Neuron (in vitro differentiated cells): ENCODE results near the gene FCSK.

Source experiments
- H2AFZ ChIP-seq: one replicate; pipeline ENCODE4 v1.6.1; 2013; ENCODE audit warnings: low read depth, mild to moderate bottlenecking, inconsistent platforms, low read length, moderate library complexity
- H3K27me3 ChIP-seq: one replicate; pipeline ENCODE4 v1.6.1; 2013; ENCODE audit warnings: low read length; ENCODE audit not compliant: insufficient read depth
- H3K36me3 ChIP-seq: one replicate; pipeline ENCODE4 v1.6.1; 2013; ENCODE audit warnings: low read length; ENCODE audit not compliant: insufficient read depth
- H3K4me1 ChIP-seq: one replicate; pipeline ENCODE4 v1.6.1; 2013; ENCODE audit warnings: low read length; ENCODE audit not compliant: insufficient read depth
- H3K4me3 ChIP-seq: 2 replicates; pipeline ENCODE4 v1.5.1; 2013; ENCODE audit warnings: mild to moderate bottlenecking, low read length, moderate library complexity
- H3K9me3 ChIP-seq: one replicate; pipeline ENCODE4 v1.6.1; 2013; ENCODE audit warnings: low read length

Gene FCSK

DNA sequence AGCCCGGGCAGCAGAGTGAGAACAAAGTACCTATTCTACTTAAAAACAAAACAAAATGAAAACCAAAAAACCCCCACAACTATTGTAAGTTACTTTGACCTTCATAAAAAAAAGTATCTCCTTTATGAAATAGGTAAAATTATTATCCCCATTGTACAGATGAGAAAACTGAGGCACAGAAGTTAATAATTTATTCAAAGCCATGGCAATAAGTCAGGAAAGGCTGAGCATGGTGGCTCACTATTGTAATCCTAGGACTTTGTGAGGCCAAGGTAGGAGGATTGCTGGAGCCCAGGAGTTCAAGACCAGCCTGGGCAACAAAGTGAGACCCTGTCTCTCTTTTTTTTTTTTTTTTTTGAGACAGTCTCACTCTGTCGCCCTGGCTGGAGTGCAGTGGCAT lies 30.5 kb downstream of the FCSK start:
- no peaks in the 10 kb centered on the region for H3K4me1 ChIP-seq

DNA sequence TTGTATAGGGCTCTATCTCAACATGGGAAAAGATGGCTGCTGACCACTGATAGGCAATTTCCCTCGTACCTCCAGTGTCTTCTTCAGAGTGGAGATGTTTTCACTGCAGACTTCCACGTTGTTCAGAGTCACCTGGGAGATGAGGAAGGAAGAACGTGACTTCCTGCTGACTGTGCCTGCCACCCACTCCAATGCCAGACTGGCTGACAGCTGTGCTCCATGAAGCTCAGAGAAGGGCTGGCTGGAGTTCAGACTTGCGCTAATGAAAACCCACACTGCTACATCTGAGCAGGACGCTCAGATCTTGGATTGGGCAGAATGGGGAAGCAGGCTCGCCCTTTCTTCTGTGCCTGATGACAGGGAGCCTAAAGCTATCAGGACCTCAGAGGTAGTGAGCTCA lies 35.9 kb downstream of the FCSK start:
- Histone ChIP-seq H3K9me3 (no peaks in the 10 kb centered on the region), H2AFZ (no peak overlapping the region), H3K36me3 (peaks cover 32% of the 10 kb centered on the region), H3K4me3 (no peak overlapping the region), H3K27me3 (no peaks in the 10 kb centered on the region), H3K4me1 (no peaks in the 10 kb centered on the region)

More for the DNA sequence above, 30.5 kb downstream of the FCSK start:
- H3K36me3 ChIP-seq = peaks cover 45% of the 10 kb centered on the region
- no peak overlapping the region for H2AFZ ChIP-seq
- H3K27me3 ChIP-seq = no peaks in the 10 kb centered on the region
- no peak overlapping the region for H3K4me3 ChIP-seq
- H3K9me3 ChIP-seq = no peaks in the 10 kb centered on the region

DNA sequence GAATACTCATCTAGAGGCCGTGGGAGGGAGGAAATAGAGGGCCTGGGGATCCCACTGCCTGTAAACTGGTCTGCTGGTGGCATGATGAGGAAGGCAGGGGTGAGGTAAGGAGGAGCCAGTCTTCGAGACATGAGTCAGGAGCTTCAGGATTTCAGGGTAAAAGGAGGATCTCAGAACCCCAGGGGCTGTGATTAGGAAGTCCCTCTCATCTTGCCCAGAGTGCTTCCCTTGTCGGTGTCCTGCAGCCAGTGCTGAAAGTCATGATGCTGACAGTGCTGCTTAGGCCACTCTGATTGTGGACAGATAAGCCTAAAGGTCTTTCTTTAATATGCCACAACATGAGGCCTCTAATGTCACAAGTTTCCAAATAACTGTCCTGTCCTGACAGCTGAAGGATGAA lies 39.4 kb downstream of the FCSK start:
- H3K27me3 ChIP-seq = no peaks in the 10 kb centered on the region
- H3K9me3 ChIP-seq = no peaks in the 10 kb centered on the region
- H2AFZ ChIP-seq = no peak overlapping the region
- H3K36me3 ChIP-seq = peaks cover 55% of the 10 kb centered on the region
- no peaks in the 10 kb centered on the region for H3K4me1 ChIP-seq
- H3K4me3 ChIP-seq = no peak overlapping the region

DNA sequence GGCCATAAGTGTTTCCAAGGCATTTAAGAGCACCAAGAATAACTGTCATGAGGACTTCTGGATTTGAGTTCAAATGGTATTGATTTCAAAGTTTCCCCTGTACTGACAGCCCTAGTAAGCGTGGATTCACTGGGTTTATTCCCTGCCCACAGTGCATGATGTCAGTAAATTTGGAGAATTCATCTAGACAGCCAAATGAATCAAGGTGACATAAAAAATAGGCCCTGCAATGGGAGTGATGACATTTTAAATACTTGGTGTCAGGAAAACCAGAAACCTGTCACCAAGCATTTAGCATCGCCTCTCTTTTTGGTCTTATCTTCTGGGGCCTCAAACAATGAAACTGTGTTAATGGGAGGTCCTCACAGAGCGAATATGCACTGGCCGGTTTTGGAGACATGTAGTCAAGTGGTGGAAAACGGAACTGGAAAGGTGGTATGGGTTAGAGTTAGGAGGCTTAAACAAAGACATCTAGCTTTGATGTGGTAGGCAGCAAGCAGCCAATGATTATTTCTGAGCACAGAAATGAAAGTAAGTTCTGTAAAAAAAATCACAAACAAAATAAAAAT lies 39.9 kb downstream of the FCSK start:
- H2AFZ ChIP-seq = no peak overlapping the region
- H3K36me3 ChIP-seq = peaks cover 58% of the 10 kb centered on the region
- H3K4me3 ChIP-seq = no peak overlapping the region
- no peaks in the 10 kb centered on the region for H3K4me1 ChIP-seq
- no peaks in the 10 kb centered on the region for H3K9me3 ChIP-seq
- H3K27me3 ChIP-seq = no peaks in the 10 kb centered on the region

DNA sequence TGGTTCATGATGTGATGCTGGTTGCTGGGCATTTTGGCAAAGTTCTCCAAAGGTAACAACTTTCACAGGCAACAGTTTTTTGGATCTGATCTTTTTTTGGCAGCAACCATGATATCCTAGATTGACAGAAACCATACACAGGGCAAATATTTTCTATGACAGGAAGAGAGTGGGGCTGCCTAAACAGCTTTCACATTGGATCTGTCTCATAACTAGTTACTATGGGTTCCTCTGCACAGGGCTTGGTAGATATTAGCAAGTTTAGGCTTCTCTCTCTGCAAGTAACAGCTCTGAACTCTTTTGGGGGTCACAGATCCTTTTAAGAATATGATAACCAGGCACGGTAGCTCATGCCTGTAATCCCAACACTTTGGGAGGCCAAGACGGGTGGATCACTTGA lies 40.4 kb downstream of the FCSK start:
- Histone ChIP-seq H3K9me3 (no peaks in the 10 kb centered on the region), H3K4me1 (no peaks in the 10 kb centered on the region), H2AFZ (no peak overlapping the region), H3K36me3 (peaks cover 61% of the 10 kb centered on the region), H3K27me3 (no peaks in the 10 kb centered on the region), H3K4me3 (no peak overlapping the region)

DNA sequence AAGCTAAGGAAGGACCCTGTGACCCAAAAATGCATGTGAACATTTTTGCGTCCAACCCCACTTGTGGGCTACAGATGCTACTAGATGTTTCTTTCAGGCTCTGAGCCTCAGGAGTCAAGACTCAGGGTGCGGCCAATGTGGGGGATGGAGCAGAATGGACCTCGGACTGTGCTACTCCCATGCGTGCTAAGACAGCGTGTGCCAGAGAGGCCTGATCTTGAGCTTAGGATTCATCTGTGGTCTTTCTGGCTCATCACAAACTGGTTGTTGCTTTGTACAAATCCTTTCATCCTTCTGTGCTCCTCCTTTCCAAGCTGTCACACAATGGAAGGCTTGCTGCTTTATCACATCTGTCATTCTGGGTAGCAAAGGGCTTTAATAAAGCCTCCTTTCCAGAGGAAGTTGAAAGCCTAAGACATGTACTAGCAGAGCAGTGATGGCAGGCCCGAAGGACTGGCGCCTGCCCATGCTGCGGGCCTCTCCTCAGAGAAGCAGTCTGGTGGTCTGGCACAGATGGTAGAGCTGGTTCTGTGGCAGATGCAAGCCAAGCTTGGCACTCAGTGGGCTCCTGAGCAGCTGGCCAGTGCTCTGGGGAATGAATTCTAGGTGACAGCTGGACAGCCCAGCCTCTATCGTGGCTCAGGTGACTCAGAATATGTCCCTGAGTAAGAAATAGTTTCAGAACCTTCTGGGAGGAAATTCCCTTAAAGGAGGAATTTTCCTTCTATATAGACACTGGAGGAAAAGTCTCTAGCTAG lies 41.2 kb downstream of the FCSK start:
- Histone ChIP-seq H3K27me3 (no peaks in the 10 kb centered on the region), H3K4me3 (no peak overlapping the region), H3K4me1 (no peaks in the 10 kb centered on the region), H2AFZ (no peak overlapping the region), H3K36me3 (peaks cover 54% of the 10 kb centered on the region), H3K9me3 (no peaks in the 10 kb centered on the region)

DNA sequence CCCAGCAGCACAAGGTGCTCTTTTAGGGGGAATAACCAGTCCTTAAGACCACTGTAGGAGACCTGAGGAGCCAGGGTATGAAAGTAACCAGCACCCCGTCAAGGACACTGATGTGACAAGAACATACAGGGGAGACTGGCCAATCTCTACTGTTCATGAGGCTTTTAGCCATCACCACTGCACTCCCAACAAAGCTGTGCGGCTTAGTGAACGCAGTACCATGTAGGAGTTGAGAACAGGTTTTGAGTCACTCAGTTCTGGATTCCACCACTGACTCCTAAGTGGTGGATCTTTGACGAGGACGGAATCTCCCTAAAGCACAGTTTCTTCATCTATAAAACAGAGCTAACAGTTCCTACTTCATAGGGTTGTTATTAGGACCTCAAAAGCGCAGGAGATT lies 42.1 kb downstream of the FCSK start:
- no peaks in the 10 kb centered on the region for H3K9me3 ChIP-seq
- no peaks in the 10 kb centered on the region for H3K4me1 ChIP-seq
- H3K27me3 ChIP-seq = no peaks in the 10 kb centered on the region
- H2AFZ ChIP-seq = no peak overlapping the region
- peaks cover 60% of the 10 kb centered on the region for H3K36me3 ChIP-seq
- no peak overlapping the region for H3K4me3 ChIP-seq

DNA sequence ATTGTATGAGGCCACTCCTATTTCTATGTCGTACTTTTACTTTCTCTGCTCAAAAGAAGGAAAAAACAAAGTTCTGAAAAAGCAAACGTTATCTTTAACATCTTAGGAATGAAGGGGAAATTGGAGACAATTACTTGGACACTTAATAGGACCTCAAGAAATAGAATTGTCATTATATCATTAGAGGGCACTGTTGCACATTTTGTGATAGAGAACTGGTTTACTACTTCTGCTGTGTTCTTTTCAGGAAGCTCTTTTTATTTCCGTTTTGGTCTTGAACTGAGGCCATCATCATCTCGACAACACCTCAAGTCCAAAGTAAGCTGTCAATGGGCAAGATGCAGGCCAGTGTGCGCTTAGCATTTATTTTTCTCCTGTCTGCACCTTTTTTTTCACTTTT lies 54.4 kb downstream of the FCSK start:
- peaks cover 56% of the 10 kb centered on the region for H3K36me3 ChIP-seq
- no peaks in the 10 kb centered on the region for H3K4me1 ChIP-seq
- H2AFZ ChIP-seq = no peak overlapping the region
- no peaks in the 10 kb centered on the region for H3K27me3 ChIP-seq
- no peak overlapping the region for H3K4me3 ChIP-seq
- H3K9me3 ChIP-seq = no peaks in the 10 kb centered on the region

DNA sequence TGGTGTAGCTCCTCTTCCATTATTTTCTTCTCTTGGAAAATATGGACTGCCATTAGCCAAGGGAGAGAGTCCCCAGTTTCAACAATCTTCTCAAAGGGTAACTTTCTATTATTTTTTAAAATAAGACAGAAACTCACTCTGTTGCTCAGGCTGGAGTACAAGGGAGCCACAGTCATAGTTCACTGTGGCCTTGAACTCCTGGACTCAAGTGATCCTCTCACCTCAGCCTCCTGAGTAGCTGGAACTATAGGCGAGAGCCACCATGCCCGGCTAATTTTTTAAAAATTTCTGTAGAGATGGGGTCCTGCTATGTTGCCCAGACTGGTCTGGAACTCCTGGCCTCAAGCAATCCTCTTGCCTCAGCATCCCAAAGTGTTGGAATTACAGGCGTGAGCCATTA lies 55.8 kb downstream of the FCSK start:
- H3K36me3 ChIP-seq = peaks cover 69% of the 10 kb centered on the region
- no peaks in the 10 kb centered on the region for H3K4me1 ChIP-seq
- no peak overlapping the region for H3K4me3 ChIP-seq
- no peak overlapping the region for H2AFZ ChIP-seq
- H3K27me3 ChIP-seq = no peaks in the 10 kb centered on the region
- no peaks in the 10 kb centered on the region for H3K9me3 ChIP-seq

DNA sequence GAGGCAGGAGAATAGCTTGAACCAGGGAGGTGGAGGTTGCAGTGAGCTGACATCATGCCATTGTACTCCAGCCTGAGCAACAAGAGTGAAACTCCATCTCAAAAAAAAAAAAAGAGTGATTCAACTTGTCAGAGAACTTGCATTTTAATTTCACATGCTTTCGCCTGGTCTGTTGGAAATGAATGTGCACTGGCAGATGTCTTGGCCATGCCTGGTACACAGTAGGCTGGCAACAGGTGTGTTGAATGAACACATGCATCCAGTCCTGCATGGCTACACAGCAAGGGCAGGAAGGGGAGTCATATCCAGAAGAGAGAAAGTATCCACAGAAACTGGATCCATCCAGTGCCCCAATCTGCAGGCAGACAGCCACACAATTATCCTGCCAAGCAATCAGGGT lies 57.4 kb downstream of the FCSK start:
- Histone ChIP-seq H3K27me3 (no peaks in the 10 kb centered on the region), H3K9me3 (no peaks in the 10 kb centered on the region), H2AFZ (no peak overlapping the region), H3K4me3 (no peak overlapping the region), H3K4me1 (no peaks in the 10 kb centered on the region), H3K36me3 (peaks cover 80% of the 10 kb centered on the region)

DNA sequence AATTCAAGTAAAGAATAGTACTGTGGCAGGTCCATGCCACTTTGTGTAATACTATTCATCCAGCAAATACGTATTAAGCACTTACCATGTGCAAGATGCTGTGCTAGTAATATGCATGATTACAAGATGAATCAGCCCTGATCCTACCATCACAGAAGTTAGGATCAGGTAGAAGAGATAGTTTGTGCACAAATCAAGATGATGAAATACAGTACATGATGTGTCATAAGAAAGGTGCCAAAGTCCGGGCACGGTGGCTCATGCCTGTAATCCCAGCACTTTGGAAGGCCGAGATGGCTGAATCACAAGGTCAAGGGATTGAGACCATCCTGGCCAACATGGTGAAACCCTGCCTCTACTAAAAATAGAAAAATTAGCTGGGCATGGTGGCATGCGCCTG lies 58.1 kb downstream of the FCSK start:
- Histone ChIP-seq H3K9me3 (no peaks in the 10 kb centered on the region), H3K27me3 (no peaks in the 10 kb centered on the region), H2AFZ (no peak overlapping the region), H3K4me3 (no peak overlapping the region), H3K36me3 (peaks cover 80% of the 10 kb centered on the region), H3K4me1 (no peaks in the 10 kb centered on the region)

DNA sequence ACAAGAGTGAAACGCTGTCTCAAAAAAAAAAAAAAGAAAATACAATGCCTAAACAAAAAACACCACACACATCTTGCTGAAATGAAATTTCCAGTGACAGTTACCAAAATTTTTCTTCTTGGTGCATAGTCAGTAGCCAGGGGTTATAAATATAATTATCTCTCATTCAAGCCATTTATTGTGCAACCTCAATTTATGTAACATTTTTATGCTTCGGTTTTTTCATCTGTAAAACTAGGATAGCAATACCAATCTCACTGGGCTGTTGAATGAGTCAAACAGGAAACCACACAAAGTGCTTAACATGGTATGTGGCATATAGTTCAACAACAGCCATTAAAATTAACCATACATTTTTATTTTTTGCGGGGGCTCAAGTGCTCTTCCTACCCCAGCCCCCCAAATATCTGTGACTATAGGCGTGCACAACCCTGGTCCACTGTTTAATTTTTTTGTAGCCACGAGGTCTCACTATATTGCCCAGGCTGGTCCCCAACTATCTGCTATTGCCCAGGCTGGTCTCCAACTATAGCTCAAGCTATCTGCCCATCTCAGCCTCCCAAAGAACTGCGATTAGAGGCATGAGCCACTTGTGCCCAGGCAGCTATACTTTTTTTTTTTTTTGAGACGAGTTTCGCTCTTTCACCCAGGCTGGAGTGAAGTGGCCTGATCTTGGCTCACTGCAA lies 66.4 kb downstream of the FCSK start:
- H3K36me3 ChIP-seq = peaks cover 33% of the 10 kb centered on the region

DNA sequence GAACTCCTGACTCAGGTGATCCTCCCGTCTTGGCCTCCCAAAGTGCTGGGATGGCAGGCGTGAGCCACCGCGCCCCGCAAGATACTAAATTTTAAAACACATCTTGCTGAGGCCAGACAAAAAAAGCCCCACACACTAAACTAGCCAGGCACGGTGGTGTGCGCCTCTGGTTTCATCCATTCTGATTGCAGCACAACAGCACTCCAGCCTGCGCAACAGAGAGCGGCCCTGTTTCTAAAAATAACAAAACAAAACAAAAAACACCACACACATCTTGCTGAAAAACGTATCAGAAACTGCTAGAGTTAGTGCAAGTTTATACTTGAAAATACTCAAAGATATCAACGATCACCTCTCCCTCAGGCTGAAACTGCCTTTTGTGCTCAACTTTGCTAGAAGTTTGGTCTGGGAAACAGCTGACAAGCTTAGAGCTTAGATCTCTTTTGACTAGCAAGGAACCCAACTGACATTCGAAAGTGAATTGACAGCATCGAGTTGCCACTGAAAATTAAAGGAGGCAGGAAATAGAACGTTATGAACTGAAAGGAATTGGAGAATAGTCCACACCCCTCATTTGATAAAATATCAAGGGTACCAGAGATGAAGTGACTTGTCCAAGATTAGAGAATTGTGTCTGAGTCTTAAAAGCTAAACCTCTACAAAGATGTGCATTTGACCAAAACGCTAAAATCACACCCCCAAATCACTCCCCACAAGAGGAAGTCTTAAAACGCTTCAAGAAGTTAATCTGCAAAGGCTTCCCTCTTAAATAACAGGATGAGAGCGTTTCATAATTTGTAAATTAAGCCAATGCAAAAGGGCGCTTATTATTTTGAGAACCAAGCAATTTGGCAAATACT lies 68.1 kb downstream of the FCSK start:
- H3K36me3 ChIP-seq = peaks cover 30% of the 10 kb centered on the region
- H3K4me3 ChIP-seq = peak overlapping the region; percentile 96
- H3K27me3 ChIP-seq = no peaks in the 10 kb centered on the region
- no peaks in the 10 kb centered on the region for H3K9me3 ChIP-seq
- peaks cover 22% of the 10 kb centered on the region for H3K4me1 ChIP-seq
- H2AFZ ChIP-seq = peak overlapping the region; percentile 38

More for the DNA sequence above, 66.4 kb downstream of the FCSK start:
- peaks cover 14% of the 10 kb centered on the region for H3K4me1 ChIP-seq
- H3K27me3 ChIP-seq = no peaks in the 10 kb centered on the region
- no peak overlapping the region for H2AFZ ChIP-seq
- H3K9me3 ChIP-seq = no peaks in the 10 kb centered on the region
- H3K4me3 ChIP-seq = no peak overlapping the region
